Endothelial cell (in vitro differentiated cells): ENCODE measurements around the gene CACNA1D. TPM values are rescaled to one million over a fixed set of nuclear protein-coding genes. Genes with fewer than 3 reads are reported as not detected.

ENCODE experiments used
- DNase-seq: peaks from one replicate; pipeline ENCODE4 v3.0.0; 2021; ENCODE audit warnings: low spot score
- H3K27ac Mint-ChIP-seq: one replicate; pipeline ENCODE4 v1.8.0; 2021; ENCODE audit warnings: mixed read lengths, inconsistent platforms; ENCODE audit not compliant: unreplicated experiment
- H3K27me3 Mint-ChIP-seq: one replicate; pipeline ENCODE4 v1.8.0; 2021; ENCODE audit warnings: mild to moderate bottlenecking, moderate library complexity, mixed read lengths, inconsistent platforms; ENCODE audit not compliant: unreplicated experiment
- H3K36me3 Mint-ChIP-seq: one replicate; pipeline ENCODE4 v1.8.0; 2021; ENCODE audit warnings: mild to moderate bottlenecking, low read depth, mixed read lengths, inconsistent platforms; ENCODE audit not compliant: unreplicated experiment
- H3K4me1 Mint-ChIP-seq: one replicate; pipeline ENCODE4 v1.8.0; 2021; ENCODE audit warnings: mild to moderate bottlenecking, mixed read lengths, inconsistent platforms; ENCODE audit not compliant: unreplicated experiment
- H3K4me3 Mint-ChIP-seq: one replicate; pipeline ENCODE4 v1.8.0; 2021; ENCODE audit warnings: mild to moderate bottlenecking, mixed read lengths, inconsistent platforms; ENCODE audit not compliant: unreplicated experiment
- H3K9me3 Mint-ChIP-seq: one replicate; pipeline ENCODE4 v1.8.0; 2021; ENCODE audit warnings: mixed read lengths, inconsistent platforms; ENCODE audit not compliant: unreplicated experiment
- CTCF ChIP-seq: fragments of 200-600 bp; sonication (generic); IDR thresholded peaks from one replicate; pipeline ENCODE4 v1.5.0; 2021; ENCODE audit warnings: antibody characterized with exemption; ENCODE audit not compliant: unreplicated experiment
- total RNA-seq: library from RNA; stranded (reverse); fragmentation: NEBNext Ultra II Directional; extraction: Animal tissue kit (Norgen Biotek cat#: 25700); gene quantifications from one replicate; pipeline ENCODE4 v1.2.1, GENCODE V29; 2021; ENCODE audit not compliant: unreplicated experiment

Gene CACNA1D
- total RNA-seq, 1 donor from 2014 or later, result 208 TPM

- DNase-seq, result no peak
- no peak for TF ChIP-seq CTCF
- H3K27me3 Mint-ChIP-seq, result peaks cover 2% of the 10 kb centered on the region
- H3K4me1 Mint-ChIP-seq, result no peaks in the 10 kb centered on the region
- no peaks in the 10 kb centered on the region for H3K9me3 Mint-ChIP-seq
- H3K36me3 Mint-ChIP-seq, result peaks cover 38% of the 10 kb centered on the region
- H3K4me3 Mint-ChIP-seq, result no peak overlapping the region
- H3K27ac Mint-ChIP-seq, result no peak overlapping the region
Observed at GRCh38 chr3:53812434-53812833, 318.0 kb downstream of the CACNA1D start.

- no peaks in the 10 kb centered on the region for H3K9me3 Mint-ChIP-seq
- peaks cover 2% of the 10 kb centered on the region for H3K27me3 Mint-ChIP-seq
- DNase-seq, result no peak
- no peak overlapping the region for H3K27ac Mint-ChIP-seq
- H3K4me1 Mint-ChIP-seq, result no peaks in the 10 kb centered on the region
- no peak for TF ChIP-seq CTCF
- no peak overlapping the region for H3K4me3 Mint-ChIP-seq
- peaks cover 39% of the 10 kb centered on the region for H3K36me3 Mint-ChIP-seq
Observed at GRCh38 chr3:53813229-53813628, 318.8 kb downstream of the CACNA1D start.

- no peak for DNase-seq
- Mint-ChIP-seq H3K9me3 (no peaks in the 10 kb centered on the region), H3K4me3 (no peak overlapping the region), H3K27ac (no peak overlapping the region), H3K27me3 (peaks cover 2% of the 10 kb centered on the region), H3K36me3 (peaks cover 39% of the 10 kb centered on the region), H3K4me1 (no peaks in the 10 kb centered on the region)
- TF ChIP-seq CTCF, result no peak
Observed at GRCh38 chr3:53813876-53814275, 319.5 kb downstream of the CACNA1D start.

GRCh38 chr3:53815067-53815466, 320.7 kb downstream of the CACNA1D start:
- H3K27ac Mint-ChIP-seq, result no peak overlapping the region
- TF ChIP-seq CTCF, result no peak

GRCh38 chr3:53815651-53816050, 321.2 kb downstream of the CACNA1D start:
- H3K4me3 Mint-ChIP-seq, result no peak overlapping the region
- peaks cover 3% of the 10 kb centered on the region for H3K27me3 Mint-ChIP-seq
- H3K4me1 Mint-ChIP-seq, result no peaks in the 10 kb centered on the region
- H3K27ac Mint-ChIP-seq, result no peak overlapping the region
- TF ChIP-seq CTCF, result no peak
- DNase-seq, result no peak
- H3K9me3 Mint-ChIP-seq, result no peaks in the 10 kb centered on the region
- H3K36me3 Mint-ChIP-seq, result peaks cover 30% of the 10 kb centered on the region

More at GRCh38 chr3:53815067-53815466, 320.7 kb downstream of the CACNA1D start:
- Mint-ChIP-seq H3K4me3 (no peak overlapping the region), H3K36me3 (peaks cover 33% of the 10 kb centered on the region), H3K9me3 (no peaks in the 10 kb centered on the region), H3K4me1 (no peaks in the 10 kb centered on the region), H3K27me3 (peaks cover 3% of the 10 kb centered on the region)
- no peak for DNase-seq
